GM19099 (cell line): ENCODE data around the gene CECR2.

Experiments used
- POLR2A ChIP-seq: IDR thresholded peaks from 3 replicates; pipeline ENCODE4 v1.6.1; 2011; ENCODE audit warnings: low read depth; ENCODE audit not compliant: insufficient read length; ENCODE audit errors: extremely low read depth

CECR2 gene

DNA sequence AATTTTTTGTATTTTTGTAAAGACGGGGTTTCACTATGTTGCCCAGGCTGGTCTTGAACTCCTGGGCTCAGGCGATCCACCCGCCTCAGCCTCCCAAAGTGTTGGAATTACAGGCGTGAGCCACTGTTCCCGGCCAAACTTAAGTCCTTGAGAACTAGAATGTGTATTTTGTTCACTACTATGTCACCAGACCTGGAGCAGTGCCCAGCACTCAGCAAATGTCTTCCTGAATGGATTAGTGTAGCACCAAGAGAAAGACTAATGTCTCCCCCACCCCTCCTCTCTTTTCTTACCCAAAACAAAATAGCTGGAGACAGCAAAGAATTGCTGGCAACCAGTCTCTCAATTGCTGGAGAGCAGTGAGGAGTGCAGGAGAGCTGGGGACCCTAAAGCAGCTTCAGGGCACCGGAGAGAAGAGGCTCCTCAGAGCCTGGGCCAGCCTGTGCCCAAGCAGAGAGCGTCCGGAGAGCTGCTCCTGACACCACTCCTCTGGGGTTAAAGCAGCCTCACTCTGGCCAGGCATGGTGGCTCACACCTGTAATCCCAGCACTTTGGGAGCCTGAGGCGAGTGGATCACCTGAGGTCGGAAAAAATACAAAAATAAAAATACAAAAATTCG, 209.0 kb downstream of the CECR2 start:
- TF ChIP-seq POLR2A = no peak

- no peak for TF ChIP-seq POLR2A
These were observed 210.3 kb downstream of the CECR2 start for GRCh38 chr22:17579535-17579981.

DNA sequence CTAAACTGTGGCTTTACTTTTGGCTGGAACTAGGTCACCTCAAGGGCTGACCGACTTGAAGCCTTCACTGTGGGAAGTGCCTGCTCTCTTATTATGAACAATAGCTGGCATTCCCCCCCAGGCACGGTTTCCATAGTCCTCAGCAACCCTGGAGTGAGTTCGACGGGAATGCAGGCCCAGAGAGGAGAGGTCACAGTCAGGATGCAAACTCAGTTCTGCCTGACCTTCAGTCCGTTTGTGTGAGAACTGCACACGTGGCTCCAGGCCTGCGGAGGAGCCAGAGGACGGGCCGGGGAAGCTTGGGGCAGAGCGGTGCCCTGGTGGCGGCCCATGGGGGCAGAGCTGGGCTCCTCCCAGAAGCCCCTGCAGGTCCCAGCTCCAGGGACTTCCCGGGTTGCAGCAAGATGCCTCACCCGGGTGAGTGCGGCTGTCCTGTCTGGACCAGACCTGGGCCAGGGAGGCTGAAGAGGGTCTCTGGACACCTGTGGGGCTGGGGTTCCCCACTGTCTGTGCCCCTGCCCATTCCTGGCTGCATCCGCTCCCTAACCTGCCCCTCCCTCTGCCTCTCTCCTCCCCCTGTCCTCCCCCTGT, 211.3 kb downstream of the CECR2 start:
- TF ChIP-seq POLR2A = no peak

DNA sequence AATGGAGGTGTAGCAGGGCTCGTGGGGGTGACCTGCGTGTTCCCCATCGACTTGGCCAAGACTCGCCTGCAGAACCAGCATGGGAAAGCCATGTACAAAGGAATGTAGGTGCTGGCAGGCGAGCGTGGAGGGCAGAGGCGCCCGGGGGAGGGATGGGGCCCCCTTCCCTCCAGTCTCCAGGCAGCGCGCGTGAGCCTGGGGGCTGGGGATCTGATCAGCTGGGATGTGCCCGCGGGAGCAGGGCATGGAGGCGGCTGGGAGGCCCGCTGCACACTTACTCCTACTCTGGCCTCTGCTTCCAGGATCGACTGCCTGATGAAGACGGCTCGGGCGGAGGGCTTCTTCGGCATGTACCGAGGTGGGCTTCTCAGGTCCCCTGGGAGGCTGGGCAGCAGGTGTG, 211.8 kb downstream of the CECR2 start:
- no peak for TF ChIP-seq POLR2A

GRCh38 chr22:17581631-17582030, 212.4 kb downstream of the CECR2 start:
- TF ChIP-seq POLR2A = no peak

DNA sequence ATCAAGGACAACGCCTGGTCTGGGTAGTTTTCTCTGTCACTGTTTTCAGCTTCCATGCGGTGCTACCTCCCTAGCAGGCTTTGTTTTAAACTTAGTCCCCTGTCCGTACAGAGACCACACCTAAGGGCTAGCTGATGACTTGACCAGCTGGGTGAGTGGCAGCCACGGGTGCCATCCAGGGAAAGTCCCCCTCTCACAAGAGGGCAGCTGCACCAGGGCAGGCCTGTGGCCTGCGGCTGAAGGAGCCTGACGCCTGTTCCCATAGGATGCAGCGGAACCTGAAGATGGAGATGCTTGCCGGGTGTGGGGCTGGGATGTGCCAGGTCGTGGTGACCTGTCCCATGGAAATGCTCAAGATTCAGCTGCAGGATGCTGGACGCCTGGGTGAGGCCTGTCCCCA, 213.9 kb downstream of the CECR2 start:
- TF ChIP-seq POLR2A = no peak

DNA sequence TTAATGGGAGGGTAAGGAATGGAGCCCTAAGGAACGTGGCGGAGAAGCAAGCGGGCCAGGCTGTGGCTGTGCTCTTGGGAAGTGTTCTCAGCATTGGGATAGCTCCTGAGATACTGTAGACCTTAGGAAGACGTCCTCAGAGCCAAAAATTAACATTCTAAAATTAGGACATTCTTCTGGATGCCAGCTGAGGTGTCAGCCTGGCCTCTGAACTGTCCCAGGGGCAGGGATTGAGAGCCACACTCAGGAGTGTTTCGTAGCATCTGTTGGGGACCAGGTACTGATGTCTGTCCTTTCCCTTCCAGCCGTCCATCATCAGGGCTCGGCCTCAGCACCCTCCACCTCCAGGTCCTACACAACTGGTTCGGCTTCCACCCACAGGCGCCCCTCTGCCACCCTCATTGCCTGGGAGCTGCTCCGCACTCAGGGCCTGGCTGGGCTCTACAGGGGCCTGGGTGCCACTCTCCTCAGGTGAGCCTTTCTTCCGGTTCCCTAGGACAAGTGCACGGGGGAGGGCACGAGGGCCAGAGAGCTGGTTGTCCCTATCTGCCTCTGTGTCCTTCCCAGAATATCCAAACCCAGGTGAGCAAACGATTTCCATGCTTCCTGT, 217.7 kb downstream of the CECR2 start:
- TF ChIP-seq POLR2A = no peak

DNA sequence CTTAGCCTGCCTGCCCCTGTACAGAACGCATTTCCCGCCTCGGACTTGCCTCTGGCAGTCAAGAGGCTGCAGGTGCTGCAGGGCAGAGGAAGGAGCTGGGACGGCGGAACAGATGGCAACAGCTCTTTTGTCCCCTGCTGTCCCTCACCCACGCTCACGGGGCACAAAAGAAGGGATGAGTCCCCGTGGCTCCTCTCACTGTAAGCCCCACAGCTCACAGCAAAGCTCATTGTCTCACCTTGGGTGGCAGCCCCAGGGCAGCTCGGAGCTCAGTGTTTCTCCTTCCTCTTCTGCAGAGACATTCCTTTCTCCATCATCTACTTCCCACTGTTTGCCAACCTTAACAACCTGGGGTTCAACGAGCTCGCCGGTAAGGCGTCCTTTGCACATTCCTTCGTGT, 218.4 kb downstream of the CECR2 start:
- no peak for TF ChIP-seq POLR2A

- no peak for TF ChIP-seq POLR2A
These were observed 219.3 kb downstream of the CECR2 start for GRCh38 chr22:17588606-17589005.

DNA sequence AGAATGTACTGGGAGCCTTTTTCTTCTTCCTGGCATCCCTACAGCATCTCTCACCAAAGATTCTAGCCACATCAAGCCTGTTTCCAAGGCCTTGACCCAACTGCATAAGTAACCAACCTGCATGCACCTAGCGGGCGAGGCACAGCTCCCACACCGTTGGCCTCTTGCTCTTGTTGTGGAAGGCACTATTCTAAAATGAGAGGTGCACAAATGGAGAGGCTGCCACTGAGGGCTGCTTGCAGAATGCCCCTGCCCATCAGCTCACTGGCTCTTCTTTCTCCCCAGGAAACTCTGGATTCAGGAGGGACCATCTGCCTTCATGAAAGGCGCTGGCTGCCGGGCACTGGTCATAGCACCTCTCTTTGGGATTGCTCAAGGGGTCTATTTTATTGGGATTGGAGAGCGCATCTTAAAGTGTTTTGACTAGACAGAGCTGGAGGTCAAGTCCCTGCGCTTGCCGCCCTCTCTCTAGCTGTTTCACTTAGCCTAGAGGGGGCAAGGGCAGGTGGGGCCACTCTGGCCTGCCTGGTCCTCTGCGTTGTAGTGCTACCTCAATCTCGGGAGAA, 220.6 kb downstream of the CECR2 start:
- TF ChIP-seq POLR2A = no peak

- TF ChIP-seq POLR2A = no peak
These were observed 221.3 kb downstream of the CECR2 start for GRCh38 chr22:17590586-17590985.

DNA sequence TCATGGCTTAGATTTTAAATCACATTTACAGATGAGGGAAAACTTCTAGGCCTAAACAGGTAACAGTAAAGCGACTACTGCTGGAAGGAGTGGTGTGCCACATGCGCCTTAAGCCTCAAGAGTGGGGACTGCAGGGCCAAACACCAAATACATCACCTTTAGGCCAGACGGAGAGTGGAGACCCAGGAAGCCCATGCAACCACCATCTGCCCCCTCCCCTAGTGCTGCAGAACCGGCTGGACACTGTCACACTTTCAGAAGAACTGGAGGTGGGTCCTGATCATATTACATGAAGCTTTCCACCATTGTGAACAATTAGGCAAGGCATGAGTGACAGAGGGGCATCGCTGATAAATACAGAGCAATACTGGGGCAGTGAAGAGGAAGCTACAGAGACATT, 222.9 kb downstream of the CECR2 start:
- no peak for TF ChIP-seq POLR2A

GRCh38 chr22:17596226-17596625, 227.0 kb downstream of the CECR2 start:
- TF ChIP-seq POLR2A = no peak

GRCh38 chr22:17597217-17597616, 228.0 kb downstream of the CECR2 start:
- TF ChIP-seq POLR2A = no peak

GRCh38 chr22:17598318-17598717, 229.1 kb downstream of the CECR2 start:
- no peak for TF ChIP-seq POLR2A

DNA sequence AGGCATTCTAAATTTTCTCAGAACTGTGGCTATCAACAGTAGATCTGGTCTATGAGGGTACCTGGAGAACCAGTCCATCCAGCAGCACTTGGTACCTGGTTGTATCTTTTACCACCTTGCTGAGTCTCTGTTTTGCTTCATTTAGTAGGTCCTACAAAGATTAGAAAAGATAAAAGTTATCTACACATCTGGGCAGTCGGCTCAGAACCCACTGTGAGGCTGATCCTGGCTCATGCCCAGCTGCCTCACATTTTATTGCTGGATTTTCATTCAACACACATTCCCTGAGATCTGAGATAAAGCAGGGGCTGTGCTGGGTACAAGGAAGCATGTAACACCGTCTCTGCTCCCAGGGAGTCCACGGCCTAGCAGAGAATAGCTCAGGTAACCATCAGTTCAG, 231.8 kb downstream of the CECR2 start:
- no peak for TF ChIP-seq POLR2A
